ENCODE results near the gene PPM1N. TPM values are rescaled to one million over a fixed set of nuclear protein-coding genes. Genes with fewer than 3 reads are reported as not detected.

The PPM1N gene
- total and polyA plus RNA-seq, 2 of the 13 experiments (the other 11 are each of a cell fraction or from before 2014, with no cell fraction given): 0.31 to 1.8 TPM

GRCh38 chr19:45506989-45507871 lies 9.0 kb downstream of the PPM1N start, which contains the start of gene VASP (continued):
- TF ChIP-seq ZNF550 (CRISPR knock-in tag; IDR thresholded peaks at IDR 0.05; ENCODE audit: borderline replicate concordance) (no peak), PATZ1 (CRISPR knock-in tag; IDR thresholded peaks at IDR 0.05) (peak; percentile 87), ZNF430 (CRISPR knock-in tag; IDR thresholded peaks at IDR 0.05) (peak; percentile 65; the same call in 1 of the 2 replicates), ZNF557 (CRISPR knock-in tag; IDR thresholded peaks at IDR 0.05) (no peak), RBFOX2 (IDR thresholded peaks at IDR 0.05; ENCODE audit: low read depth, low read length) (peak; percentile 92), KIAA2018 (CRISPR knock-in tag; IDR thresholded peaks at IDR 0.05; ENCODE audit: borderline replicate concordance) (no peak), ZFYVE20 (CRISPR knock-in tag; IDR thresholded peaks at IDR 0.05; ENCODE audit: borderline replicate concordance, low read depth) (no peak), ESRRA (CRISPR knock-in tag; IDR thresholded peaks at IDR 0.05; ENCODE audit: low read depth) (no peak), ARNTL (CRISPR knock-in tag; IDR thresholded peaks at IDR 0.05) (no peak), ZNF292 (CRISPR knock-in tag; IDR thresholded peaks at IDR 0.05; ENCODE audit: borderline replicate concordance, low read depth) (no peak), ZFP36L1 (CRISPR knock-in tag; IDR thresholded peaks at IDR 0.05) (no peak), TFDP2 (CRISPR knock-in tag; IDR thresholded peaks at IDR 0.05) (peak; percentile 59)
